ENCODE results near the gene ADRA2C. TPM values are rescaled to one million over a fixed set of nuclear protein-coding genes. Genes with fewer than 3 reads are reported as not detected.

Gene ADRA2C
- total RNA-seq: not detected in 2 replicates

GRCh38 chr4:3766036-3766784, at the start of gene ADRA2C:
Gene ADRA2C (plus strand): TSS chr4:3766385. CDS start chr4:3766607, 222 bp downstream.

Other genes with a start within 250 kb of the ADRA2C start
- gene LRPAP1, start 234.0 kb upstream of the ADRA2C start, total RNA-seq: 175 and 226 TPM in 2 replicates